Measurements from ENCODE around the gene GPER1.

GRCh38 chr7:1071731-1072254 is 16.1 kb upstream of the GPER1 start:
- TF ChIP-seq, protein P1, sequence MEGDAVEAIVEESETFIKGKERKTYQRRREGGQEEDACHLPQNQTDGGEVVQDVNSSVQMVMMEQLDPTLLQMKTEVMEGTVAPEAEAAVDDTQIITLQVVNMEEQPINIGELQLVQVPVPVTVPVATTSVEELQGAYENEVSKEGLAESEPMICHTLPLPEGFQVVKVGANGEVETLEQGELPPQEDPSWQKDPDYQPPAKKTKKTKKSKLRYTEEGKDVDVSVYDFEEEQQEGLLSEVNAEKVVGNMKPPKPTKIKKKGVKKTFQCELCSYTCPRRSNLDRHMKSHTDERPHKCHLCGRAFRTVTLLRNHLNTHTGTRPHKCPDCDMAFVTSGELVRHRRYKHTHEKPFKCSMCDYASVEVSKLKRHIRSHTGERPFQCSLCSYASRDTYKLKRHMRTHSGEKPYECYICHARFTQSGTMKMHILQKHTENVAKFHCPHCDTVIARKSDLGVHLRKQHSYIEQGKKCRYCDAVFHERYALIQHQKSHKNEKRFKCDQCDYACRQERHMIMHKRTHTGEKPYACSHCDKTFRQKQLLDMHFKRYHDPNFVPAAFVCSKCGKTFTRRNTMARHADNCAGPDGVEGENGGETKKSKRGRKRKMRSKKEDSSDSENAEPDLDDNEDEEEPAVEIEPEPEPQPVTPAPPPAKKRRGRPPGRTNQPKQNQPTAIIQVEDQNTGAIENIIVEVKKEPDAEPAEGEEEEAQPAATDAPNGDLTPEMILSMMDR (conservative IDR thresholded peaks at IDR 0.05; ENCODE audit: low read length) = no peak
- TF ChIP-seq EZH2phosphoT487 (IDR thresholded peaks at IDR 0.05; ENCODE audit: borderline replicate concordance, low read depth, low read length) = no peak

All from OCI-LY7 (cell line).